HCT116 (cell line): ENCODE measurements around the gene SIK3. TPM values are rescaled to one million over a fixed set of nuclear protein-coding genes. Genes with fewer than 3 reads are reported as not detected.

Experiments
- ATAC-seq: fragments of 200-7000 bp; cut with Tn5 transposase; 2 replicates; pipeline ENCODE4 v1.9.1; 2020; ENCODE audit warnings: mild to moderate bottlenecking, moderate library complexity
- BruUV-seq: library from RNA; stranded (reverse); fragments of 400-500 nt; replicated peaks from 2 replicates; lab custom pipeline; 2021; lab: Mats Ljungman, UMichigan
- CTCF ChIA-PET: fragments of 300-600 bp; sonication (Branson Sonifier 250); formaldehyde crosslinking; loops from one replicate; lab custom pipeline; 2021; ENCODE audit warnings: antibody characterized with exemption; lab: Charles Lee
- POLR2A ChIA-PET: fragments of 300-600, 350-600 bp; sonication (Branson Sonifier 250); formaldehyde crosslinking; loops from one replicate; lab custom pipeline; 2021; ENCODE audit warnings: antibody characterized with exemption; lab: Charles Lee
- RAD21 ChIA-PET, 2 experiments: fragments of 300-600 bp; sonication (Branson Sonifier 250); formaldehyde crosslinking; loops; one replicate each; lab custom pipeline; 2023; ENCODE audit warnings: low total read pairs in 2 of 2; ENCODE audit not compliant: uncharacterized antibody in 2 of 2, unreplicated experiment in 2 of 2, low non-redundant PET in 1 of 2; lab: Charles Lee
- DNase-seq: peaks from one replicate; pipeline ENCODE4 v3.0.0-alpha.2; 2010; ENCODE audit warnings: low read depth, low spot score
- H2AFZ ChIP-seq: fragments of 200-600 bp; shearing (Covaris generic), sonication (generic); 2 replicates; pipeline ENCODE4 v1.6.1; 2017; ENCODE audit warnings: low read depth, mixed run types, mixed read lengths, antibody characterized with exemption, low read length; ENCODE audit not compliant: poor library complexity, severe bottlenecking
- H3K27ac ChIP-seq: 2 replicates; pipeline ENCODE4 v1.5.1; 2012; ENCODE audit warnings: low read depth, low read length
- H3K27me3 ChIP-seq: fragments of 200-600 bp; sonication (generic); 2 replicates; pipeline ENCODE4 v1.6.1; 2016; ENCODE audit warnings: mixed run types, low read length, mixed read lengths; ENCODE audit not compliant: insufficient read depth
- H3K36me3 ChIP-seq, 2 experiments: fragments of 200-500 bp in 1 of 2; fragments of 200-600 bp in 1 of 2; sonication (Bioruptor generic) in 1 of 2; sonication (generic) in 1 of 2; 2 replicates each; pipeline versions ENCODE4 v1.5.1 to v1.6.1; 2014 to 2016; ENCODE audit warnings: low read length in 2 of 2, inconsistent platforms in 1 of 2, mixed read lengths in 1 of 2, mixed run types in 1 of 2; ENCODE audit not compliant: insufficient read depth in 2 of 2, control insufficient read depth in 1 of 2
- H3K4me1 ChIP-seq, 2 experiments: fragments of 200-600 bp in 1 of 2; sonication (generic) in 1 of 2; 2 replicates each; pipeline versions ENCODE4 v1.5.1 to v1.6.1; 2012 to 2017; ENCODE audit warnings: low read length in 2 of 2, inconsistent platforms in 1 of 2, mild to moderate bottlenecking in 1 of 2, mixed read lengths in 1 of 2, mixed run types in 1 of 2, moderate library complexity in 1 of 2; ENCODE audit not compliant: insufficient read depth in 2 of 2, control insufficient read depth in 1 of 2
- H3K4me2 ChIP-seq: fragments of 200-600 bp; sonication (generic); 2 replicates; pipeline ENCODE4 v1.6.1; 2017; ENCODE audit warnings: mixed run types, low read length, mixed read lengths
- H3K4me3 ChIP-seq, 2 experiments: fragments of 200-600 bp in 1 of 2; sonication (generic) in 1 of 2; replicated peaks in 1 of 2; 2 replicates each; pipeline ENCODE4 v1.5.1; 2011 to 2016; ENCODE audit warnings: low read length in 2 of 2, control low read depth in 1 of 2, low read depth in 1 of 2, mild to moderate bottlenecking in 1 of 2, mixed read lengths in 1 of 2, mixed run types in 1 of 2
- H3K79me2 ChIP-seq: fragments of 200-600 bp; sonication (generic); 2 replicates; pipeline ENCODE4 v1.6.1; 2017; ENCODE audit warnings: mild to moderate bottlenecking, mixed run types, low read length, moderate library complexity, mixed read lengths; ENCODE audit not compliant: insufficient read depth
- H3K9ac ChIP-seq: fragments of 200-600 bp; sonication (generic); 2 replicates; pipeline ENCODE4 v1.6.1; 2016; ENCODE audit warnings: low read length, mixed read lengths
- H3K9me2 ChIP-seq: fragments of 200-600 bp; sonication (generic), shearing (Covaris generic); 2 replicates; pipeline ENCODE4 v1.6.1; 2017; ENCODE audit warnings: mixed run types, mild to moderate bottlenecking, moderate library complexity; ENCODE audit not compliant: insufficient read depth
- H3K9me3 ChIP-seq, 2 experiments: fragments of 200-500 bp in 1 of 2; fragments of 200-600 bp in 1 of 2; sonication (Bioruptor generic) in 1 of 2; sonication (generic) in 1 of 2; 2 replicates each; pipeline ENCODE4 v1.6.1; 2014 to 2017; ENCODE audit warnings: low read length in 2 of 2, mixed read lengths in 2 of 2, inconsistent platforms in 1 of 2, low read depth in 1 of 2, mild to moderate bottlenecking in 1 of 2, mixed run types in 1 of 2, moderate library complexity in 1 of 2; ENCODE audit not compliant: control insufficient read depth in 1 of 2, insufficient read depth in 1 of 2
- H4K20me1 ChIP-seq: fragments of 200-600 bp; sonication (generic), shearing (Covaris generic); 2 replicates; pipeline ENCODE4 v1.6.1; 2017; ENCODE audit warnings: mixed run types, mild to moderate bottlenecking, moderate library complexity; ENCODE audit not compliant: insufficient read depth
- ATF3 ChIP-seq: IDR thresholded peaks from 2 replicates; pipeline ENCODE4 v1.6.1; 2012
- FOSL1 ChIP-seq: IDR thresholded peaks from 2 replicates; pipeline ENCODE4 v1.6.1; 2012; ENCODE audit warnings: low read depth
- REST ChIP-seq: IDR thresholded peaks from 2 replicates; pipeline ENCODE4 v1.6.1; 2012; ENCODE audit warnings: low read depth
- ZFX ChIP-seq: fragments of 450-650 bp; IDR thresholded peaks from 2 replicates; pipeline ENCODE4 v1.6.1; 2017
- intact Hi-C: fragments of 100-400 bp; cut with micrococcal nuclease; formaldehyde crosslinking; loops from 2 replicates; pipeline ENCODE4 v1.10.0; 2022
- total RNA-seq: library from RNA; stranded (reverse); gene quantifications from one replicate; pipeline ENCODE4 v1.2.1, GENCODE V29; 2021; ENCODE audit not compliant: unreplicated experiment

SIK3 gene
- total RNA-seq, 1 experiment from 2014 or later, result 21.0 TPM

- Histone ChIP-seq H4K20me1 (peaks cover 23% of the 10 kb centered on the region), H3K4me1 (peaks cover 7 to 23% of the 10 kb centered on the region in 2 experiments), H3K4me2 (peak overlapping the region; percentile 88), H3K9me3 (no peaks in the 10 kb centered on the region), H3K36me3 (peaks cover 5 to 14% of the 10 kb centered on the region in 2 experiments), H3K79me2 (peaks cover 53% of the 10 kb centered on the region), H3K4me3 (peak overlapping the region; percentile 71 to 93), H3K9me2 (no peaks in the 10 kb centered on the region), H3K9ac (peak overlapping the region; percentile 71), H3K27ac (peak overlapping the region; percentile 62), H2AFZ (no peak overlapping the region), H3K27me3 (no peaks in the 10 kb centered on the region)
- CTCF ChIA-PET, result interaction anchor here (0.7 to 1.7 kb wide), 4 partner anchors 17 to 402 kb away, joined by 3 to 6 read pairs (median 3); partner anchors contain the start of gene APOA5
- intact Hi-C loops, result no loop called here
- ATAC-seq (peak; percentile 71), DNase-seq (no peak)
- TF ChIP-seq FOSL1, result peak; percentile 36; the same call in 1 of the 2 replicates
- TF ChIP-seq ATF3, result no peak
- TF ChIP-seq ZFX, result peak; percentile 90
- TF ChIP-seq REST, result no peak
- POLR2A ChIA-PET, result interaction anchor here (0.7 to 1.7 kb wide), 6 partner anchors 11 to 406 kb away, joined by 3 to 9 read pairs (median 6); partner anchors contain the start of gene SIDT2
- RAD21 ChIA-PET, result interaction anchor here in 1 of 2 experiments (0.6 kb wide), 1 partner anchor 18 kb away, joined by 3 read pairs; no protein-coding TSS in a partner anchor
- TSS peak; percentile 61 for BruUV-seq
Observed at GRCh38 chr11:117144477-117145392, 46.5 kb upstream of the SIK3 start.
